ENCODE measurements around the gene AHI1. TPM values are rescaled to one million over a fixed set of nuclear protein-coding genes. Genes with fewer than 3 reads are reported as not detected.

The AHI1 gene
- total and polyA plus RNA-seq, 2 of the 13 experiments (the other 11 are each of a cell fraction or from before 2014, with no cell fraction given): 7.2 to 18.6 TPM

GRCh38 chr6:135318738-135319469 lies 178.6 kb downstream of the AHI1 start:
- FAIRE-seq: no peak
- 97% methylated on average over 8 of the region's 8 CpGs for WGBS (ENCODE audit: low lambda C conversion rate)
- POLR2A ChIA-PET: no interaction called here
- TF ChIP-seq ZNF782 (CRISPR knock-in tag; IDR thresholded peaks at IDR 0.05; ENCODE audit: borderline replicate concordance): no peak
- no peak for TF ChIP-seq ZFAT (CRISPR knock-in tag; conservative IDR thresholded peaks at IDR 0.05)
- no peak for TF ChIP-seq ZNF816 (CRISPR knock-in tag; IDR thresholded peaks at IDR 0.05; ENCODE audit: borderline replicate concordance)
- no peak for TF ChIP-seq PITX1 (CRISPR knock-in tag; IDR thresholded peaks at IDR 0.05)
- no peak for TF ChIP-seq ZNF597 (CRISPR knock-in tag; IDR thresholded peaks at IDR 0.05)
- no peak for TF ChIP-seq SNRNP70 (IDR thresholded peaks at IDR 0.05; ENCODE audit: low read depth, low read length)
- no peak for TF ChIP-seq ARID5B (CRISPR knock-in tag; IDR thresholded peaks at IDR 0.05)
- no peak for TF ChIP-seq ZNF251 (CRISPR knock-in tag; IDR thresholded peaks at IDR 0.05)
- no peak for TF ChIP-seq POGZ (CRISPR knock-in tag; IDR thresholded peaks at IDR 0.05)
- no peak for TF ChIP-seq MAF1 (CRISPR knock-in tag; IDR thresholded peaks at IDR 0.05; ENCODE audit: borderline replicate concordance)
- no peak for TF ChIP-seq FOXC1 (CRISPR knock-in tag; IDR thresholded peaks at IDR 0.05; ENCODE audit: borderline replicate concordance)
- no peak for TF ChIP-seq ZBTB20 (CRISPR knock-in tag; IDR thresholded peaks at IDR 0.05; ENCODE audit: borderline replicate concordance, low read depth)
- no peak for TF ChIP-seq ZBTB38 (CRISPR knock-in tag; IDR thresholded peaks at IDR 0.05)
- TF ChIP-seq ZNF431 (CRISPR knock-in tag; IDR thresholded peaks at IDR 0.05; ENCODE audit: borderline replicate concordance, low read depth): no peak
- TF ChIP-seq MIER2 (CRISPR knock-in tag; IDR thresholded peaks at IDR 0.05): no peak
- no peak for TF ChIP-seq RELA (CRISPR knock-in tag; IDR thresholded peaks at IDR 0.05)

More at GRCh38 chr6:135318738-135319469, 178.6 kb downstream of the AHI1 start:
- Histone ChIP-seq H3K36me3 (replicated peaks in 1 of 2; ENCODE audit: control insufficient read depth in 1 of 2, insufficient read depth in 2 of 2, low read length in 2 of 2) (no peaks in the 10 kb centered on the region), H3K9me3 (ENCODE audit: low read length) (no peaks in the 10 kb centered on the region), H3K4me3 (replicated peaks in 1 of 3; ENCODE audit: insufficient read depth in 1 of 3, low read depth in 2 of 3, low read length in 3 of 3) (no peak overlapping the region), H3K4me1 (ENCODE audit: insufficient read depth, low read length) (no peaks in the 10 kb centered on the region), H3K27me3 (ENCODE audit: control insufficient read depth in 1 of 2, insufficient read depth in 2 of 2, low read length in 2 of 2) (no peaks in the 10 kb centered on the region), H4K20me1 (ENCODE audit: insufficient read depth, low read length) (no peaks in the 10 kb centered on the region), H3K9ac (ENCODE audit: insufficient read depth, low read depth, low read length) (no peak overlapping the region), H3K4me2 (ENCODE audit: low read depth, low read length) (no peak overlapping the region), H3K27ac (ENCODE audit: extremely low read length, insufficient read depth, low read length) (no peak overlapping the region), H3K79me2 (ENCODE audit: insufficient read depth, low read length) (no peaks in the 10 kb centered on the region), H2AFZ (ENCODE audit: low read length) (no peak overlapping the region)
- CTCF ChIA-PET (ENCODE audit: low intra/inter-chr PET ratio, low total read pairs): no interaction called here
- intact Hi-C loops (cut with micrococcal nuclease; ENCODE audit: unreplicated experiment): no loop called here
- no TSS peak for BruUV-seq (replicated peaks)
- DNase-seq (ENCODE audit: low spot score) (no peak), ATAC-seq (no peak)
- in situ Hi-C loops (cut with HindIII; ENCODE audit: extremely low pct_ligation_motif_present, low pct_unique_long_range_greater_than_20kb): no loop called here
